Immature natural killer cell (primary cell): ENCODE results near the gene RLF. TPM values are rescaled to one million over a fixed set of nuclear protein-coding genes. Genes with fewer than 3 reads are reported as not detected.

Source experiments
- DNase-seq, 3 donors: peaks; one replicate each; pipeline ENCODE4 v3.0.0; 2022; ENCODE audit warnings: mixed read lengths in 1 of 3
- H3K27ac Mint-ChIP-seq, 6 donors: one replicate each; pipeline ENCODE4 v1.8.0; 2020; ENCODE audit warnings: mixed read lengths in 6 of 6, mild to moderate bottlenecking in 5 of 6, inconsistent platforms in 4 of 6, moderate library complexity in 3 of 6
- H3K27me3 Mint-ChIP-seq, 3 donors: one replicate each; pipeline ENCODE4 v1.8.0; 2020 to 2021; ENCODE audit warnings: low read depth in 3 of 3, mild to moderate bottlenecking in 3 of 3, mixed read lengths in 3 of 3, moderate library complexity in 3 of 3, inconsistent platforms in 1 of 3
- H3K36me3 Mint-ChIP-seq, 3 donors: one replicate each; pipeline ENCODE4 v1.8.0; 2020; ENCODE audit warnings: mixed read lengths in 3 of 3, inconsistent platforms in 2 of 3, mild to moderate bottlenecking in 2 of 3
- H3K4me1 Mint-ChIP-seq, 2 donors: one replicate each; pipeline ENCODE4 v1.8.0; 2020; ENCODE audit warnings: inconsistent platforms in 2 of 2, mild to moderate bottlenecking in 2 of 2, mixed read lengths in 2 of 2, moderate library complexity in 1 of 2
- H3K4me3 Mint-ChIP-seq, 5 donors: one replicate each; pipeline ENCODE4 v1.8.0; 2020; ENCODE audit warnings: mild to moderate bottlenecking in 5 of 5, mixed read lengths in 5 of 5, inconsistent platforms in 3 of 5, moderate library complexity in 3 of 5
- H3K9me3 Mint-ChIP-seq, 6 donors: one replicate each; pipeline ENCODE4 v1.8.0; 2020; ENCODE audit warnings: mild to moderate bottlenecking in 6 of 6, mixed read lengths in 6 of 6, inconsistent platforms in 4 of 6, moderate library complexity in 3 of 6
- polyA plus RNA-seq, 3 donors: library from polyadenylated mRNA; unstranded; fragments of 300-500 nt; fragmentation: Illumina TruSeq; gene quantifications; one replicate each; pipeline ENCODE4 v1.2.3, GENCODE V29; 2021

Gene RLF
- polyA plus RNA-seq, 3 donors from 2014 or later: 5.0 to 10.6 (median 8.2) TPM

DNA sequence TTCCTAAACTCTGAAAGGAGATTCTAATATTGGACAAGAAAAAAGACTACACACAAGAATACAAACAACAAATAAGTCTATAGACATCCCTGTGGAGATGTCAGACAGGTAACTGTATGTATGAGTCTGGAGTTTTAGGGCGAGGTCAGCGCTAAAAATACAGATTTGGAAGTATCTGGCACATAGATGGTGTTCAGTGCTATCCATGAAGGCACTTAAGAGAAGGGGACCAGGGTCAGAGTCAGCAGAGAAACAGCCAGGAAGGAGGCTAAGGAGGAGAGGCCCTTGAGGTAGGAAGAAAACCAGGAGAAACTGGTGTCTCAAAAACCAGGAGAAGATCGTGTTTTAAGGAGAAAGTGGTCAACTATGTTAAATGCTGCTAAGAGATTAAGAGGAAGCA, 114.9 kb downstream of the RLF start:
- Mint-ChIP-seq H3K36me3 (peaks cover 13 to 42% (median 22%) of the 10 kb centered on the region in 3 donors), H3K9me3 (no peaks in the 10 kb centered on the region), H3K27ac (peak overlapping the region in 2 of 6 donors; percentile 21 to 23), H3K4me3 (no peak overlapping the region), H3K4me1 (peaks cover 0 to 2% of the 10 kb centered on the region in 2 donors), H3K27me3 (peaks cover 0 to 2% (median 0%) of the 10 kb centered on the region in 3 donors)
- DNase-seq: no peak

DNA sequence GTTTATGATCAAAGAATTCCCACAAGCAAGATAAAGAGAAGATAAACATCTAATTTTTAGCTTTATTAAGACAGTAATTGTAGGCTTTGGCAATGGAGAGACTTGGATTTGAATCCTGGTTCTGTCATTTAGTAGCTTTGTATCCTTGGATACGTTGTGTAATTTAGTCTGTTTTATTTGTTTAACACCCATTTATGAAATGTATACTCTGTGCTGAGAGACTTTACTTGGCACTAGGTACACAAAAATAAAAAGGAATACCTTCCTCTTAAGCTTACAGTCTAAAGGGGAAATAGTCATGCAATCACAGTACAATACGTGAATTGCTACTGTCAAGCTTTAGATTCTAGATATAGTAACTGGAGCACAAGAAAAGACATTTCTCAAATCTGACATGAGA, 120.7 kb downstream of the RLF start:
- peaks cover 0 to 5% of the 10 kb centered on the region in 2 donors for H3K4me1 Mint-ChIP-seq
- H3K36me3 Mint-ChIP-seq: peaks cover 5 to 25% (median 9%) of the 10 kb centered on the region in 3 donors
- H3K4me3 Mint-ChIP-seq: no peak overlapping the region
- DNase-seq: no peak
- H3K27ac Mint-ChIP-seq: no peak overlapping the region
- H3K9me3 Mint-ChIP-seq: no peaks in the 10 kb centered on the region
- no peaks in the 10 kb centered on the region for H3K27me3 Mint-ChIP-seq

Other genes with a start within 250 kb of the RLF start
- 1 to 10 TPM in 1 of 3 donors, under 1 TPM in 2; 0.29 to 4.2 (median 0.38) TPM for gene MFSD2A, start 206.2 kb upstream of the RLF start, polyA plus RNA-seq
- 1,000 to 10,000 TPM in 1 of 3 donors, 100 to 1,000 TPM in 2; 766 to 1,293 (median 950) TPM for gene CAP1, start 120.7 kb upstream of the RLF start, polyA plus RNA-seq
- gene PPT1, start 64.1 kb upstream of the RLF start, polyA plus RNA-seq: 100 to 1,000 TPM in 2 of 3 donors, 10 to 100 TPM in 1; 76.2 to 160 (median 128) TPM
- gene TMCO2, start 86.5 kb downstream of the RLF start, polyA plus RNA-seq: not detected
- 10 to 100 TPM; 34.3 to 47.6 (median 41.0) TPM for gene ZMPSTE24, start 96.8 kb downstream of the RLF start, polyA plus RNA-seq
- 1 to 10 TPM in 2 of 3 donors, not detected in 1; 1.8 to 2.2 TPM for gene COL9A2, start 155.9 kb downstream of the RLF start, polyA plus RNA-seq
- 100 to 1,000 TPM; 166 to 280 (median 170) TPM for gene SMAP2, start 212.3 kb downstream of the RLF start, polyA plus RNA-seq